GM12801 (cell line): ENCODE data around the gene TMEM256.

Experiments
- CTCF ChIP-seq: IDR thresholded peaks from one replicate; pipeline ENCODE4 v1.5.1; 2011; ENCODE audit warnings: control low read depth; ENCODE audit not compliant: insufficient read length; ENCODE audit errors: extremely low read depth

Gene TMEM256

GRCh38 chr17:7436556-7437368, 32.9 kb upstream of the TMEM256 start:
- no peak for TF ChIP-seq CTCF

GRCh38 chr17:7435676-7436555, 32.0 kb upstream of the TMEM256 start:
- no peak for TF ChIP-seq CTCF

- TF ChIP-seq CTCF: no peak
These were observed 28.4 kb upstream of the TMEM256 start for GRCh38 chr17:7432296-7432695.

- TF ChIP-seq CTCF: no peak
These were observed 27.3 kb upstream of the TMEM256 start for GRCh38 chr17:7431231-7431630.

- TF ChIP-seq CTCF: no peak
These were observed 25.8 kb upstream of the TMEM256 start for GRCh38 chr17:7429722-7430121.

- no peak for TF ChIP-seq CTCF
These were observed 24.7 kb upstream of the TMEM256 start, which contains the start of gene SPEM3 for GRCh38 chr17:7428557-7428956. Gene SPEM3, plus strand, starts transcription at chr17:7428857. Its CDS starts 46 bp downstream, at chr17:7428903.

- no peak for TF ChIP-seq CTCF
These were observed 23.7 kb upstream of the TMEM256 start for GRCh38 chr17:7427549-7427948.
